Kidney (tissue), 14 donors: ENCODE data around the gene KLF12. TPM values are rescaled to one million over a fixed set of nuclear protein-coding genes. Genes with fewer than 3 reads are reported as not detected.

ENCODE experiments used
- DNase-seq, 5 donors: peaks; one replicate each; pipeline ENCODE4 v3.0.0-alpha.2; 2013 to 2020
- FAIRE-seq: peaks from 2 replicates; lab custom pipeline; 2012; peaks lifted over from hg19 to GRCh38; lab: Jason Lieb, UNC
- H3K27ac ChIP-seq, 2 donors: one replicate each; pipeline ENCODE4 v1.7.0; 2013; ENCODE audit warnings: low read depth in 2 of 2, low read length in 2 of 2, inconsistent platforms in 1 of 2
- H3K27me3 ChIP-seq: one replicate; pipeline ENCODE4 v1.7.1; 2013; ENCODE audit warnings: low read length, inconsistent platforms; ENCODE audit not compliant: control insufficient read depth, insufficient read depth
- H3K36me3 ChIP-seq, 3 donors: one replicate each; pipeline versions ENCODE4 v1.7.0 to v1.7.1; 2013; ENCODE audit warnings: low read length in 3 of 3, control low read depth in 1 of 3, inconsistent platforms in 1 of 3; ENCODE audit not compliant: insufficient read depth in 3 of 3, control insufficient read depth in 2 of 3
- H3K4me1 ChIP-seq, 3 donors: one replicate each; pipeline versions ENCODE4 v1.7.0 to v1.7.1; 2013; ENCODE audit warnings: low read length in 3 of 3, inconsistent platforms in 1 of 3, low read depth in 1 of 3; ENCODE audit not compliant: control insufficient read depth in 2 of 3, insufficient read depth in 2 of 3
- H3K4me3 ChIP-seq, 3 donors: one replicate each; pipeline versions ENCODE4 v1.7.0 to v1.8.1; 2013; ENCODE audit warnings: low read length in 3 of 3, control low read depth in 1 of 3, inconsistent platforms in 1 of 3
- H3K9ac ChIP-seq, 3 donors: one replicate each; pipeline versions ENCODE4 v1.7.0 to v1.7.1; 2013; ENCODE audit warnings: low read length in 3 of 3, control low read depth in 1 of 3, inconsistent platforms in 1 of 3
- H3K9me3 ChIP-seq, 3 donors: one replicate each; pipeline versions ENCODE4 v1.7.0 to v1.7.1; 2013; ENCODE audit warnings: low read length in 3 of 3, control low read depth in 1 of 3, inconsistent platforms in 1 of 3; ENCODE audit not compliant: control insufficient read depth in 2 of 3, insufficient read depth in 1 of 3
- CTCF ChIP-seq: IDR thresholded peaks from 3 replicates; pipeline ENCODE4 v1.5.1; 2012; ENCODE audit warnings: mild to moderate bottlenecking, moderate library complexity, borderline replicate concordance; ENCODE audit not compliant: insufficient read depth; ENCODE audit errors: extremely low read depth
- intact Hi-C: fragments of 100-400 bp; cut with DNase I; formaldehyde crosslinking; loops from one replicate; pipeline ENCODE4 v1.11.1; 2022
- polyA plus RNA-seq: library from polyadenylated mRNA; stranded (reverse); fragments of 350-450 nt; fragmentation: Illumina TruSeq; extraction: RNeasy Lipid Tissue Mini Kit (QIAGEN cat#74804); gene quantifications from one replicate; pipeline ENCODE4 v1.2.3, GENCODE V29; 2014; ENCODE audit warnings: low read depth, low replicate concordance; ENCODE audit not compliant: insufficient read depth
- total RNA-seq: library from RNA; stranded (reverse); fragmentation: NEBNext Ultra II Directional; extraction: Animal tissue kit (Norgen Biotek cat#: 25700); gene quantifications from one replicate; pipeline ENCODE4 v1.2.1, GENCODE V29; 2021
- donor health status: control.
- donor health status: control.
- donor health status: control.
- donor health status: control.
- donor health status: control.
- donor health status: DM: yes; HTN: yes; CAD: no.
- donor health status: Normal renal cell carcinoma (clear cell type).

The KLF12 gene
- total and polyA plus RNA-seq, 2 donors from 2014 or later, result 2.6 to 22.0 TPM

DNA sequence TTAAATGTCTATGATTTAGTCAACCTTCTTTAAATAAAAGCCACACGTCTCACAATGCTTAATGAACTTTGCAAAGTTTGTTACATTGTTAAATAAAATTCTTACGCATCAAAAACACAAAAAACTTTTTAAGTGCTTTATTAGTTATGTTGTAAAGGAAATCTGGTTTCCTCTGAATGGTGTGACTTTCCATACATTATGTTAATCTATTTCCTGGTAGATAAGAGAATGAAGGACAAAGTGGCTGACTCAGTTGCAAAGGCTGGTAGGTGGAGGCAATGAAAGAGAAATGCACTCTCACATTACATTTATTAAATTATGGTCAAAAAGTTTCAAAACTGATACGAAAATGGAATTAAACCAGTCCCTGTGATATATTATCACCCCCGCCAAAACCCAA lies 15.9 kb downstream of the KLF12 start:
- Histone ChIP-seq H3K36me3 (no peaks in the 10 kb centered on the region), H3K9me3 (peaks cover 0 to 18% (median 0%) of the 10 kb centered on the region in 3 donors), H3K9ac (no peak overlapping the region), H3K4me1 (peaks cover 0 to 3% (median 0%) of the 10 kb centered on the region in 3 donors), H3K27ac (no peak overlapping the region), H3K4me3 (no peak overlapping the region), H3K27me3 (no peaks in the 10 kb centered on the region)
- intact Hi-C loops, result no loop called here
- no peak for TF ChIP-seq CTCF
- FAIRE-seq (peak; percentile 45), DNase-seq (no peak)

DNA sequence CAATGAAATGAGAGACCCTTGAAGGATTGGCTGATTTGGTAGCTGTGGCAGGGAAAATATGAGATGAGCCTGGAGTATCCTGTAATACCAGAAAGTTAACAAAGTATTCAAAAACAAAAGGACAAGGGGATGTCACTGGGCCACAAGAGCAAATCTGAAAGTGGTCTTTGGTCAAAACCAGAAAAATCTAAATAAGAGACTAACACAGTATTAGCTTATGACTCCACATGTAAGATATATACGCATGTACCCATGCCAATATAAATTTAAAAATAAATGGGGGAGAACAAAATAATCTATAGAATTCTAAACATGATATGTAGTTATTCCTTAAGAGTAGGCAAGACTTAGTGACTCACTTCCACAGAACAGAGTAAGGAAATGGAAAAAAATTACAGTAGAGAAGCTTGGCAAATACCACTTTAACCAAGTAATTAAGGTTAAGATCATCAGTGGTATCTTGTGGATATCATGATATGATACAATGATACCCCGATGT lies 16.9 kb downstream of the KLF12 start:
- FAIRE-seq (no peak), DNase-seq (no peak)
- H3K36me3 ChIP-seq, result no peaks in the 10 kb centered on the region
- TF ChIP-seq CTCF, result no peak
- intact Hi-C loops, result no loop called here
- H3K4me1 ChIP-seq, result peaks cover 0 to 3% (median 2%) of the 10 kb centered on the region in 3 donors
- no peak overlapping the region for H3K4me3 ChIP-seq
- H3K27me3 ChIP-seq, result no peaks in the 10 kb centered on the region
- no peak overlapping the region for H3K27ac ChIP-seq
- H3K9me3 ChIP-seq, result peaks cover 0 to 18% (median 0%) of the 10 kb centered on the region in 3 donors
- H3K9ac ChIP-seq, result no peak overlapping the region

- H3K9me3 ChIP-seq, result peaks cover 0 to 18% (median 0%) of the 10 kb centered on the region in 3 donors
- DNase-seq (no peak), FAIRE-seq (no peak)
- peaks cover 0 to 8% (median 2%) of the 10 kb centered on the region in 3 donors for H3K4me1 ChIP-seq
- no peak overlapping the region for H3K4me3 ChIP-seq
- no peak overlapping the region for H3K9ac ChIP-seq
- H3K27ac ChIP-seq, result no peak overlapping the region
- no peak for TF ChIP-seq CTCF
- no peaks in the 10 kb centered on the region for H3K27me3 ChIP-seq
- H3K36me3 ChIP-seq, result no peaks in the 10 kb centered on the region
- intact Hi-C loops, result no loop called here
Measured at GRCh38 chr13:74115133-74115532, 19.1 kb downstream of the KLF12 start.

DNA sequence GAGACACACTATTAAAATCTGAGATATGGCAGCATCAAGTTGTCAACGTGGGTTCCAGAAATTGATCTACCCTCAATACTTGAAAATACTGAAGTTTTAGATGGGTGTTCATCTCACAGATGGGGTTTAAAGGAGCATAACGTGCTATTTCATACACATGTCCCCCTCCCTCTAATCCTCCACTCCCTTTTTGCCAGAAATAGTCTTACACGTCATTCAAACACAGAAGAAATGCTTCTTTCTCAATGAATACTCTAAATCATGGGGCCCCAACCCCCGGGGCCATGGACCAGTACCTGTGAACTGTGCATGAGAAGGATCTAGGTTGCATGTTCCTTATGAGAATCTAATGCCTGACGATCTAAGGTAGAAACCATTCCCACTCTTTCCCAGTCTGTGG lies 19.6 kb downstream of the KLF12 start:
- Histone ChIP-seq H3K27me3 (no peaks in the 10 kb centered on the region), H3K36me3 (no peaks in the 10 kb centered on the region), H3K4me1 (peaks cover 0 to 10% (median 2%) of the 10 kb centered on the region in 3 donors), H3K9me3 (peaks cover 0 to 13% (median 0%) of the 10 kb centered on the region in 3 donors), H3K9ac (no peak overlapping the region), H3K27ac (no peak overlapping the region), H3K4me3 (no peak overlapping the region)
- TF ChIP-seq CTCF, result no peak
- intact Hi-C loops, result no loop called here
- DNase-seq (no peak), FAIRE-seq (no peak)
